ENCODE data around the gene IFT25.
A peak's percentile ranks its signal among the peaks of the same experiment; 100 is the strongest.

The IFT25 gene

GRCh38 chr1:53927376-53927881, 18.1 kb downstream of the IFT25 start:
- DNase-seq, result no peak

- DNase-seq, result no peak
These were observed 25.8 kb downstream of the IFT25 start for GRCh38 chr1:53919675-53920066.

GRCh38 chr1:53918343-53918742, 27.2 kb downstream of the IFT25 start:
- DNase-seq, result no peak

GRCh38 chr1:53913352-53914033, 32.0 kb downstream of the IFT25 start:
- no peak for DNase-seq

GRCh38 chr1:53911442-53911841, 34.1 kb downstream of the IFT25 start:
- DNase-seq, result no peak

- no peak for DNase-seq
These were observed 35.6 kb downstream of the IFT25 start for GRCh38 chr1:53909946-53910345.

- no peak for DNase-seq
These were observed 39.4 kb downstream of the IFT25 start for GRCh38 chr1:53906121-53906520.

- no peak for DNase-seq
These were observed 40.0 kb downstream of the IFT25 start for GRCh38 chr1:53905509-53905908.

- no peak for DNase-seq
These were observed 43.0 kb downstream of the IFT25 start for GRCh38 chr1:53902235-53903138.

GRCh38 chr1:53899708-53900107, 45.8 kb downstream of the IFT25 start:
- no peak for DNase-seq

GRCh38 chr1:53899206-53899628, 46.3 kb downstream of the IFT25 start:
- no peak for DNase-seq

- DNase-seq, result no peak
These were observed 48.8 kb downstream of the IFT25 start for GRCh38 chr1:53896635-53897229.

- no peak for DNase-seq
These were observed 50.1 kb downstream of the IFT25 start for GRCh38 chr1:53895421-53895820.

- DNase-seq, result no peak
These were observed 50.9 kb downstream of the IFT25 start for GRCh38 chr1:53894644-53895043.

- no peak for DNase-seq
These were observed 51.4 kb downstream of the IFT25 start, which contains the start of gene DIO1 for GRCh38 chr1:53893999-53894636. TSS of gene DIO1 (plus strand) at chr1:53894187. CDS start at chr1:53894211, 24 bp downstream.

GRCh38 chr1:53892911-53893310, 52.6 kb downstream of the IFT25 start:
- DNase-seq, result no peak

GRCh38 chr1:53891678-53892077, 53.8 kb downstream of the IFT25 start:
- DNase-seq, result no peak

- DNase-seq, result no peak
These were observed 54.5 kb downstream of the IFT25 start for GRCh38 chr1:53891018-53891417.

GRCh38 chr1:53890522-53890941, 55.0 kb downstream of the IFT25 start:
- DNase-seq, result no peak

- peak; percentile 51 for DNase-seq
These were observed 55.9 kb downstream of the IFT25 start, which contains the start of gene YIPF1 for GRCh38 chr1:53889304-53890298. TSS of gene YIPF1 (minus strand) at chr1:53889797. CDS start at chr1:53888937, 860 bp downstream.

- no peak for DNase-seq
These were observed 56.8 kb downstream of the IFT25 start for GRCh38 chr1:53888681-53889080.

All from NCI-H1048 (cell line).